OCI-LY1 (cell line): Measurements from ENCODE around the gene PRKCE.
A peak's percentile ranks its signal among the peaks of the same experiment; 100 is the strongest.

ENCODE experiments used
- H2AFZ ChIP-seq: fragments of 200-600 bp; sonication (generic), shearing (Covaris generic); 2 replicates; pipeline ENCODE4 v1.6.0; 2014; ENCODE audit warnings: antibody characterized with exemption, mild to moderate bottlenecking, low read length
- H3F3A ChIP-seq: fragments of 200-600 bp; sonication (generic), shearing (Covaris generic); 2 replicates; pipeline ENCODE4 v1.6.0; 2014; ENCODE audit warnings: mild to moderate bottlenecking, antibody characterized with exemption, low read length, moderate library complexity; ENCODE audit not compliant: insufficient read depth
- H3K27ac ChIP-seq: fragments of 200-600 bp; sonication (generic); 2 replicates; pipeline ENCODE4 v1.5.1; 2014; ENCODE audit warnings: low read length, mixed run types, mild to moderate bottlenecking, low read depth; ENCODE audit not compliant: poor library complexity, severe bottlenecking
- H3K27me3 ChIP-seq: fragments of 200-600 bp; sonication (generic); 2 replicates; pipeline ENCODE4 v1.6.0; 2014; ENCODE audit warnings: antibody characterized with exemption, mild to moderate bottlenecking, low read length, moderate library complexity; ENCODE audit not compliant: insufficient read depth
- H3K36me3 ChIP-seq: fragments of 200-600 bp; sonication (generic); 2 replicates; pipeline ENCODE4 v1.6.1; 2014; ENCODE audit warnings: mild to moderate bottlenecking, antibody characterized with exemption, low read length, moderate library complexity, mixed read lengths; ENCODE audit not compliant: insufficient read depth
- H3K4me1 ChIP-seq: fragments of 200-600 bp; sonication (generic); 2 replicates; pipeline ENCODE4 v1.5.1; 2014; ENCODE audit warnings: mild to moderate bottlenecking, low read length, moderate library complexity; ENCODE audit not compliant: insufficient read depth, severe bottlenecking
- H3K4me2 ChIP-seq: fragments of 200-600 bp; sonication (generic), shearing (Covaris generic); 2 replicates; pipeline ENCODE4 v1.6.1; 2014; ENCODE audit warnings: low read length
- H3K4me3 ChIP-seq: fragments of 200-600 bp; sonication (generic); 2 replicates; pipeline ENCODE4 v1.5.1; 2014; ENCODE audit warnings: low read length, low read depth, mild to moderate bottlenecking, mixed read lengths; ENCODE audit not compliant: poor library complexity, severe bottlenecking
- H3K79me2 ChIP-seq: fragments of 200-600 bp; shearing (Covaris generic); 2 replicates; pipeline ENCODE4 v1.6.1; 2016; ENCODE audit warnings: mixed run types, low read length, mixed read lengths; ENCODE audit not compliant: insufficient read depth
- H3K9ac ChIP-seq: fragments of 200-600 bp; sonication (generic), shearing (Covaris generic); 2 replicates; pipeline ENCODE4 v1.6.1; 2014; ENCODE audit warnings: mild to moderate bottlenecking, low read length, mixed read lengths
- H3K9me2 ChIP-seq: fragments of 200-600 bp; sonication (generic), shearing (Covaris generic); 2 replicates; pipeline ENCODE4 v1.6.1; 2014; ENCODE audit warnings: low read depth, mild to moderate bottlenecking, low read length, mixed read lengths
- H3K9me3 ChIP-seq: fragments of 200-600 bp; shearing (Covaris generic); 2 replicates; pipeline ENCODE4 v1.6.1; 2014; ENCODE audit warnings: low read length, mixed read lengths
- H4K20me1 ChIP-seq: fragments of 200-600 bp; sonication (generic), shearing (Covaris generic); 2 replicates; pipeline ENCODE4 v1.6.0; 2016; ENCODE audit warnings: mild to moderate bottlenecking, low read length; ENCODE audit not compliant: insufficient read depth
- CTCF ChIP-seq: fragments of 200-600 bp; sonication (generic), shearing (Covaris generic); IDR thresholded peaks from 2 replicates; pipeline ENCODE4 v1.5.1; 2017; ENCODE audit warnings: mild to moderate bottlenecking, antibody characterized with exemption, low read length, moderate library complexity, mixed read lengths
- EZH2 ChIP-seq: fragments of 200-600 bp; sonication (generic), shearing (Covaris generic); IDR thresholded peaks from 2 replicates; pipeline ENCODE4 v1.8.0; 2017; ENCODE audit warnings: borderline replicate concordance, mixed run types, mild to moderate bottlenecking, antibody characterized with exemption, low read length, moderate library complexity, mixed read lengths

Gene PRKCE

GRCh38 chr2:46029332-46029811 is 377.9 kb downstream of the PRKCE start:
- H3K27me3 ChIP-seq = no peaks in the 10 kb centered on the region
- no peaks in the 10 kb centered on the region for H4K20me1 ChIP-seq
- no peaks in the 10 kb centered on the region for H3K9me3 ChIP-seq
- no peaks in the 10 kb centered on the region for H3F3A ChIP-seq
- TF ChIP-seq EZH2 (no peak), CTCF (peak; percentile 30; the same call in 1 of the 2 replicates)
- H3K36me3 ChIP-seq = no peaks in the 10 kb centered on the region
- H3K79me2 ChIP-seq = no peaks in the 10 kb centered on the region
- no peak overlapping the region for H2AFZ ChIP-seq
- no peaks in the 10 kb centered on the region for H3K4me1 ChIP-seq
- H3K9ac ChIP-seq = no peak overlapping the region
- no peak overlapping the region for H3K27ac ChIP-seq
- no peak overlapping the region for H3K4me2 ChIP-seq
- no peak overlapping the region for H3K4me3 ChIP-seq
- H3K9me2 ChIP-seq = no peaks in the 10 kb centered on the region

- no peaks in the 10 kb centered on the region for H3K79me2 ChIP-seq
- no peaks in the 10 kb centered on the region for H3K27me3 ChIP-seq
- H3K9me3 ChIP-seq = no peaks in the 10 kb centered on the region
- no peak overlapping the region for H2AFZ ChIP-seq
- H4K20me1 ChIP-seq = no peaks in the 10 kb centered on the region
- no peaks in the 10 kb centered on the region for H3K9me2 ChIP-seq
- H3K27ac ChIP-seq = no peak overlapping the region
- no peaks in the 10 kb centered on the region for H3F3A ChIP-seq
- no peaks in the 10 kb centered on the region for H3K36me3 ChIP-seq
- TF ChIP-seq CTCF (no peak), EZH2 (no peak)
- no peak overlapping the region for H3K4me2 ChIP-seq
- H3K4me3 ChIP-seq = no peak overlapping the region
- no peak overlapping the region for H3K9ac ChIP-seq
- no peaks in the 10 kb centered on the region for H3K4me1 ChIP-seq
Measured at GRCh38 chr2:46030330-46030729, 378.9 kb downstream of the PRKCE start.

GRCh38 chr2:46032161-46032813 is 380.8 kb downstream of the PRKCE start:
- Histone ChIP-seq H3K9me2 (no peaks in the 10 kb centered on the region), H3K27ac (no peak overlapping the region), H2AFZ (no peak overlapping the region), H4K20me1 (no peaks in the 10 kb centered on the region), H3K4me1 (no peaks in the 10 kb centered on the region), H3K79me2 (no peaks in the 10 kb centered on the region), H3K9ac (no peak overlapping the region), H3F3A (no peaks in the 10 kb centered on the region), H3K9me3 (no peaks in the 10 kb centered on the region), H3K4me3 (no peak overlapping the region), H3K27me3 (no peaks in the 10 kb centered on the region), H3K4me2 (no peak overlapping the region), H3K36me3 (no peaks in the 10 kb centered on the region)
- TF ChIP-seq CTCF (no peak), EZH2 (no peak)
